ENCODE results near the gene PDSS2.

PDSS2 gene

DNA sequence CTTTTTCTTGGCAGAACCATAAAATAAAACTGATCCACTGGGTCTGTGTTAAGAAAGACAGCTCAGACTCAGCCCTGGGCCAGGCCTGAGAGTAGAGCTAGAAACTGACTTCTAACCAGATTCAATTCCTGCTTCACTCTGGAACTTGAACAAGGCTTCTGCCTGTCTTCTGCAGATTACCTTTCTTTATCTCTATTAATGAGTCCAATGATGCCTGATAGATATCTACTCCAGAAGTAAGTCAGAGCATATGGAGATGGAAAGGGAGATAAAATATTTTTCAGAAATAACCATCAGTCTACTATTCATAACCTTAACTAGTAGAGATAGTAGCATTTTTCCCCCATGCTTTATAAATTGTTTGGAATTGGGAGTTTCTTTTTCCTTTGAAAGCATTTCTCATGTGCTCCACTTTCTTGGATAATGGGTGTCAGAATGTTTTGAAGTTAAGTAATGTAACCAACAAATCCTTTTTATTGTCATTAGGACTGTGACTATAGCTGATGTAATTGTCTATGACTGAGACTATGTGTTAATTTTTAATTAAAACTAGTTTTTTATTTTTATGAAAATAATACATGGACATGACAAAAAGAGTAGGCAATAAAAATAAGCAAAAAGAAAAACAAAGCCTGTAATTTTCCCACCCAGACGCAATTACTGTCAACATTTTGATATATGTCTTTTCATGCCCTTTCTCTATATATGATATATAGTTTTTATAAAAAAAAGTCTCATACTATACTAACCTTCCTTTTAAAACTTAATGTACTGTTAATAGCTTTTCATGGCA is 37.7 kb upstream of the PDSS2 start:
- H3K4me3 ChIP-seq (ENCODE audit: low read length): no peak overlapping the region
- H3K9me2 ChIP-seq (replicated peaks; ENCODE audit: control insufficient read depth, low read length): no peaks in the 10 kb centered on the region
- peaks cover 50% of the 10 kb centered on the region for H3K4me1 ChIP-seq (ENCODE audit: control insufficient read depth, low read length)
- peaks cover 4% of the 10 kb centered on the region; the same call in 1 of the 2 replicates for H3F3A ChIP-seq (ENCODE audit: control insufficient read depth, insufficient read depth)
- TF ChIP-seq EZH2phosphoT487 (IDR thresholded peaks at IDR 0.05; ENCODE audit: borderline replicate concordance, low read length): no peak
- TF ChIP-seq, protein P1, sequence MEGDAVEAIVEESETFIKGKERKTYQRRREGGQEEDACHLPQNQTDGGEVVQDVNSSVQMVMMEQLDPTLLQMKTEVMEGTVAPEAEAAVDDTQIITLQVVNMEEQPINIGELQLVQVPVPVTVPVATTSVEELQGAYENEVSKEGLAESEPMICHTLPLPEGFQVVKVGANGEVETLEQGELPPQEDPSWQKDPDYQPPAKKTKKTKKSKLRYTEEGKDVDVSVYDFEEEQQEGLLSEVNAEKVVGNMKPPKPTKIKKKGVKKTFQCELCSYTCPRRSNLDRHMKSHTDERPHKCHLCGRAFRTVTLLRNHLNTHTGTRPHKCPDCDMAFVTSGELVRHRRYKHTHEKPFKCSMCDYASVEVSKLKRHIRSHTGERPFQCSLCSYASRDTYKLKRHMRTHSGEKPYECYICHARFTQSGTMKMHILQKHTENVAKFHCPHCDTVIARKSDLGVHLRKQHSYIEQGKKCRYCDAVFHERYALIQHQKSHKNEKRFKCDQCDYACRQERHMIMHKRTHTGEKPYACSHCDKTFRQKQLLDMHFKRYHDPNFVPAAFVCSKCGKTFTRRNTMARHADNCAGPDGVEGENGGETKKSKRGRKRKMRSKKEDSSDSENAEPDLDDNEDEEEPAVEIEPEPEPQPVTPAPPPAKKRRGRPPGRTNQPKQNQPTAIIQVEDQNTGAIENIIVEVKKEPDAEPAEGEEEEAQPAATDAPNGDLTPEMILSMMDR (IDR thresholded peaks at IDR 0.05; ENCODE audit: low read depth, low read length, poor library complexity, severe bottlenecking): no peak
- no peaks in the 10 kb centered on the region for H3K27me3 ChIP-seq (ENCODE audit: control insufficient read depth, low read length)
- peaks cover 77% of the 10 kb centered on the region for H3K79me2 ChIP-seq (ENCODE audit: control insufficient read depth, low read length)
- H4K20me1 ChIP-seq (ENCODE audit: control insufficient read depth, insufficient read depth, low read depth, low read length): no peaks in the 10 kb centered on the region
- H3K4me2 ChIP-seq (ENCODE audit: low read length): no peak overlapping the region
- peaks cover 3% of the 10 kb centered on the region; the same call in 1 of the 2 replicates for H3K36me3 ChIP-seq (ENCODE audit: control insufficient read depth, low read length)
- H3K27ac ChIP-seq (ENCODE audit: low read depth, low read length): no peak overlapping the region
- no peaks in the 10 kb centered on the region for H3K9me3 ChIP-seq (ENCODE audit: control insufficient read depth, insufficient read depth, low read length)

DNA sequence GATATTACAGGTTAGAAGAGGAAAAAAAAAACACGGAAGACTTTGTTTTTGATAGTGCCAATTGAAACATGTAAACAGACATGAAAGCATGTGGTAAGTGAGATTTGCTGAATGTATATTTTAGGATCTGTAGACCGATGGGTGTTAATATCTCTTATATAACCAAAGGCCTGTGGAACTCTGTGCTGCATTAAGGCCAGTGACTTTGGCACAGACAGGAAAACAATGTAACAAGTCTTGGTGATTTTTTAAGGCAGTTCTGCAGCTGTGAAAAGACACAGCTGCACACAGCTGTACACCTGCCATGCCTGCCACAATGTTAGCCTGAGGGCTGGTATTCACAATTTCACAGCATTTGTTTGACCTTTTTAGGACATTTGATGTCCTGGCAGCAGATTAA is 36.6 kb upstream of the PDSS2 start:
- no peaks in the 10 kb centered on the region for H3K9me2 ChIP-seq (replicated peaks; ENCODE audit: control insufficient read depth, low read length)
- H3K36me3 ChIP-seq (ENCODE audit: control insufficient read depth, low read length): peaks cover 3% of the 10 kb centered on the region; the same call in 1 of the 2 replicates
- no peak overlapping the region for H3K4me2 ChIP-seq (ENCODE audit: low read length)
- no peaks in the 10 kb centered on the region for H4K20me1 ChIP-seq (ENCODE audit: control insufficient read depth, insufficient read depth, low read depth, low read length)
- H3F3A ChIP-seq (ENCODE audit: control insufficient read depth, insufficient read depth): peaks cover 4% of the 10 kb centered on the region; the same call in 1 of the 2 replicates
- TF ChIP-seq, protein P1 (IDR thresholded peaks at IDR 0.05; ENCODE audit: low read depth, low read length, poor library complexity, severe bottlenecking): no peak
- no peak for TF ChIP-seq EZH2phosphoT487 (IDR thresholded peaks at IDR 0.05; ENCODE audit: borderline replicate concordance, low read length)
- H3K27ac ChIP-seq (ENCODE audit: low read depth, low read length): no peak overlapping the region
- peaks cover 78% of the 10 kb centered on the region for H3K79me2 ChIP-seq (ENCODE audit: control insufficient read depth, low read length)
- H3K4me1 ChIP-seq (ENCODE audit: control insufficient read depth, low read length): peaks cover 60% of the 10 kb centered on the region
- H3K9me3 ChIP-seq (ENCODE audit: control insufficient read depth, insufficient read depth, low read length): no peaks in the 10 kb centered on the region
- H3K27me3 ChIP-seq (ENCODE audit: control insufficient read depth, low read length): no peaks in the 10 kb centered on the region
- no peak overlapping the region for H3K4me3 ChIP-seq (ENCODE audit: low read length)

DNA sequence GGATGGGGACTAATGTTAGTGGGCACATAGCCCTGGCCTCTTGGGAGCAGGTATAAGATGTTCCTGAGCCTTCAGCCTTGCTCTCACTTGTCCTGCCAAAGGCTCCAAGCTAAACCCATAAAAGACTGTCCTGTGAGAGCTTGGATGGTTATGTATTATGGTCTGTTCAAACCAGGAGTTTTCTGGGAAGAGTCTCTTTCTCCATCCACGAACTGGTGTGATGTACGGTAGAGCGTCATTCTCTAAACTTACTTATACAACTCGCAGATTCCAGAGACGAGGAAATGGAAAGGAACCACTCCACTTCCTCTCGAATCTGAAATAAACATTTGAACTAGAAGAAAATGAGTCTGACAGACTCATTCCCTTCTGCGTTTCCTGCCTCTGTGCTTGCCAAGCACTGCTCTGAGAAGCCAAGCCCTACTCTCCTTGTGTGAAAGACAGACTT is 35.9 kb upstream of the PDSS2 start:
- H4K20me1 ChIP-seq (ENCODE audit: control insufficient read depth, insufficient read depth, low read depth, low read length): no peaks in the 10 kb centered on the region
- peaks cover 4% of the 10 kb centered on the region; the same call in 1 of the 2 replicates for H3F3A ChIP-seq (ENCODE audit: control insufficient read depth, insufficient read depth)
- H3K36me3 ChIP-seq (ENCODE audit: control insufficient read depth, low read length): peaks cover 3% of the 10 kb centered on the region; the same call in 1 of the 2 replicates
- no peaks in the 10 kb centered on the region for H3K27me3 ChIP-seq (ENCODE audit: control insufficient read depth, low read length)
- peaks cover 83% of the 10 kb centered on the region for H3K79me2 ChIP-seq (ENCODE audit: control insufficient read depth, low read length)
- H3K9me3 ChIP-seq (ENCODE audit: control insufficient read depth, insufficient read depth, low read length): no peaks in the 10 kb centered on the region
- peak overlapping the region; percentile 89 for H3K4me2 ChIP-seq (ENCODE audit: low read length)
- no peak for TF ChIP-seq EZH2phosphoT487 (IDR thresholded peaks at IDR 0.05; ENCODE audit: borderline replicate concordance, low read length)
- TF ChIP-seq, protein P1 (IDR thresholded peaks at IDR 0.05; ENCODE audit: low read depth, low read length, poor library complexity, severe bottlenecking): no peak
- H3K9me2 ChIP-seq (replicated peaks; ENCODE audit: control insufficient read depth, low read length): no peaks in the 10 kb centered on the region
- H3K4me3 ChIP-seq (ENCODE audit: low read length): peak overlapping the region; percentile 31
- H3K4me1 ChIP-seq (ENCODE audit: control insufficient read depth, low read length): peaks cover 60% of the 10 kb centered on the region
- H3K27ac ChIP-seq (ENCODE audit: low read depth, low read length): no peak overlapping the region

Data from DOHH2 (cell line).